GM21723 (cell line): Measurements from ENCODE around the gene ANKRD33B.

ENCODE experiments used
- ATAC-seq: cut with Tn5 transposase; IDR thresholded peaks from one replicate; pipeline ENCODE4 v1.9.1; 2021; ENCODE audit warnings: mild to moderate bottlenecking, moderate library complexity; ENCODE audit not compliant: unreplicated experiment

Gene ANKRD33B

GRCh38 chr5:10577371-10578292 lies 13.8 kb downstream of the ANKRD33B start:
- peak; percentile 36 for ATAC-seq

- no peak for ATAC-seq
Measured at GRCh38 chr5:10578293-10578665, 14.4 kb downstream of the ANKRD33B start.

GRCh38 chr5:10578869-10579268 lies 15.0 kb downstream of the ANKRD33B start:
- ATAC-seq = peak; percentile 66

GRCh38 chr5:10579536-10580521 lies 16.0 kb downstream of the ANKRD33B start:
- peak; percentile 43 for ATAC-seq

- no peak for ATAC-seq
Measured at GRCh38 chr5:10580531-10581423, 16.9 kb downstream of the ANKRD33B start.

GRCh38 chr5:10581424-10581748 lies 17.5 kb downstream of the ANKRD33B start:
- ATAC-seq = no peak

- no peak for ATAC-seq
Measured at GRCh38 chr5:10581867-10582511, 18.1 kb downstream of the ANKRD33B start.

- ATAC-seq = no peak
Measured at GRCh38 chr5:10582512-10582897, 18.6 kb downstream of the ANKRD33B start.

GRCh38 chr5:10583663-10584572 lies 20.0 kb downstream of the ANKRD33B start:
- no peak for ATAC-seq

- ATAC-seq = no peak
Measured at GRCh38 chr5:10584714-10585517, 21.0 kb downstream of the ANKRD33B start.

- ATAC-seq = no peak
Measured at GRCh38 chr5:10585518-10585915, 21.6 kb downstream of the ANKRD33B start.

- ATAC-seq = no peak
Measured at GRCh38 chr5:10586008-10586407, 22.1 kb downstream of the ANKRD33B start.

- ATAC-seq = no peak
Measured at GRCh38 chr5:10586555-10586954, 22.7 kb downstream of the ANKRD33B start.

GRCh38 chr5:10588109-10588775 lies 24.4 kb downstream of the ANKRD33B start:
- ATAC-seq = no peak

- peak; percentile 37 for ATAC-seq
Measured at GRCh38 chr5:10588779-10589447, 25.0 kb downstream of the ANKRD33B start.

- ATAC-seq = peak; percentile 42
Measured at GRCh38 chr5:10590226-10590999, 26.5 kb downstream of the ANKRD33B start.
